NCI-H2171 treated with DMSO at 0.1 percent for 48 hours (cell line): ENCODE data around the gene SLC38A3.
A peak's percentile ranks its signal among the peaks of the same experiment; 100 is the strongest.
"Not testable (repeated sequence)": the region's sequence is repeated elsewhere in the genome, so short reads cannot be mapped to it uniquely, and the experiment has no call there.

Source experiments
- DNase-seq: peaks from one replicate; lab custom pipeline; 2025; lab: John Stamatoyannopoulos, UW

Gene SLC38A3

DNA sequence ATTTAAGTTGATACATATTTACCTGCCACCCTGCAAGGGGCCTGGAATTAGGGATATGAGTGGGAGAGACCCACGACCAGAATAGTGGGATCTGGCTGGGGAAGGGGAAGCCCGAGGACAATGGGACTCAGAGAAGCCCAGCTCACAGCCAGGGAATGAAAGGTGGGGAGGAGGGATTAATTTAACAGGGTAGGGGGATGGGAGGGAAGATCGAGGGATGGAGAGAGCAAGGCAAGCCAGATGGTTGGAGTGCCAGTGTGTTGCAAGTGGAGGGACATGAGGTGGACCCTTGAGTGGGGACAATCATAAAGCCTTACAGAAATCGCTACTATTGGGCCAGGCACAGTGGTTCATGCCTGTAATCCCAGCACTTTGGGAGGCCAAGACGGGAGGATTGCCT, 26.5 kb downstream of the SLC38A3 start:
- DNase-seq, result no peak

DNA sequence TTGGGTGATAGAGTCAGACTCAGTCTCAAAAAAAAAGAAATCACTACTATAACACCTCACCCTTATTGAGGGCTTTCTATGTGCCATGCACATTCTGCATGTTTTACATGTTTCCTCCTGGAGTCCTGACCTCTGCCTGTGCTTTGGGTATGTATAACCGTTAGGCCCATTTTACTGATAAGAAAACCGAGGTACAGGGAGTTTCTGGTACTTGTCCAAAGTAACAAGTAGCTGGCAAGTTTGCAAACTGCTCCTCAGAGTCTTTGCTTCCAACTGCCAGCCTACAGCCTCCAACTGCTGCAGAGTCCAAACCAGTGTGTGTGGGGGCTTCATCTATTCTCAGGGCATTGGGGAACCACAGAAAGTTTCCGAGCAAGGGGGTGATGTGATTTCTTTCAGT, 27.2 kb downstream of the SLC38A3 start:
- DNase-seq, result no peak

DNA sequence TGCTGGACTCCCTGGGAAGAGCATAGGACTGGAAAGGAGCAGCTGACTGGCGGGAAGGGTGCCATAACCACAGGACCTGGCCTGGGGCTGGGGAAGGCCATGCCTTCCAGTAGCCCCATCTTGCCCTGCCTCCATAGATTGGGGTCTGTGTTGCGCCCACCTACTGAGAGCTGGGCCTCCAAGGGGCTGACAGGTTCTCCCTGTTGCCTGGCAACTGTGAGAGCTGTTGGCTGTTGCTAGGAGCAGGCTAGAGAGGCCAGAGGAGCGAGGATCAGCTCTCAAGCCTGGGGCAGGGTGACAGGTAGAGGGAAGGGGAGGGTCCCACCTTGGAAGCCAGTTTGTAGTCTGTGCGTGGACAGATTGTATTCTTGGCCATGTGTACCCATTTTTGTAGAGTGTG, 28.1 kb downstream of the SLC38A3 start:
- no peak for DNase-seq

DNA sequence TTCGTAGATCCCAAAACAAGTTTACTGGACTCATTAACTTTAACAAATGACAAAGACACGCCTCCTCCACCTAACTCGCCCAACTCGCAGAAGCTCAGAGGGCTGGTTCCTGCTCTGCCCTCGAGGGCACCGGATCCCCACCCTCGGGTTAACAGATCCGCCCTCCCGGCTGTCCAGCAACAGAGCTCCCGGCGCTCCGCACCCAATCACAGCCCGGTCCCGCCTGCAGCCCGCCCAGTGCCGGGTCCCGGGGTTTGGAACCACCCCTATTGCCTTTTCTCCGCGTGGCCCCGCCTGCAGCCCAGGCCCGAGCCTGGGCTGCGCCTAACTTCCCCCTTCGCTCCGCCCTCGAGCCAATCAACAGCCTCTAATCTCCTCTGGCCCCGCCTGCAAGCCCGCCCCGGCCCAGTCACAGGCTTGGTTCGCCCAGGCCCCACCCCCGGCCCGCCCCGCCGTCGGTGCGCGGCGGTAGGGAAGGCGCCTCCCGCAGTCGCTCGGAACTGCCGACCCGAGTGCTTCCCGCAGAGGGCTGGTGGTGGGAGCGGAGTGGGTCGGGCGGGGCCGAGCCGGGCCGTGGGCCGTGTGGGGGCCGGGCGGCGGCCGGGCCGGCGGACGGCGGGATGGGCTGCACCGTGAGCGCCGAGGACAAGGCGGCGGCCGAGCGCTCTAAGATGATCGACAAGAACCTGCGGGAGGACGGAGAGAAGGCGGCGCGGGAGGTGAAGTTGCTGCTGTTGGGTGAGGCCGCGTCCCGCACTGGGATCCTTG, 30.8 kb downstream of the SLC38A3 start, which contains the start of gene GNAI2:
GNAI2 (plus strand) TSS at position 489 of the 768 bp plus-strand sequence; CDS start at position 621, 132 bp downstream.
- DNase-seq, result peak; percentile 94

DNA sequence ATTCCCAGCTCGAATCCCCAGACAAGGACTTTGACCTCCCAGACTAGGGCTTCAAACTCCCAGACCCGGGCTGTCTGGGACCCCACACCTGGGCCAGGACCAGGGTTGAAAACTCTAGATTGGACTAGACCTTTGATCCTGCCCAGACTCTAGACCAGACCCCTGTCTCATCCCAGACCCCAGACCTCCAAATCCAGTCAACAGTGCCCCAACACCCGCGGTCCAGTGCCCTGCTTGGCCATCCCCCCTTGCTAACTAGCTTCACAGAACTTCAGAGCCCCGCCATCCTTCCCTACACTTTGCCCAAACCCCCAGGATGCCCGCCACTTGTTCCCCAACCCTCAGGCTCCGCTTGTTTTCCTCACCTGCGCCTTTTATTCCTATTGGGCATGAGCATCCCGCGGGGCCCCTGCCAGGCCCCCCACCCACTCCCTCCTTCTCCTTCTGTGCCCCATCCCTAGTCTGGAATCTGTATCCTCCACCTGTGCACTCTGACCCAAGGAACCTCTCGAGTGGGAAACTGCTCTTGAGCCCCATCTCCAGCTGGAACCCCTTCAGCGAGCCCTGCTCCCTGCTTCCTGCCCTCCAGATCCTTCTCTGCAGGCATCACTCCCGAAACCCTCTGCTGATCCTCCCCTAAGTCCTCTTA, 31.5 kb downstream of the SLC38A3 start:
- no peak for DNase-seq

DNA sequence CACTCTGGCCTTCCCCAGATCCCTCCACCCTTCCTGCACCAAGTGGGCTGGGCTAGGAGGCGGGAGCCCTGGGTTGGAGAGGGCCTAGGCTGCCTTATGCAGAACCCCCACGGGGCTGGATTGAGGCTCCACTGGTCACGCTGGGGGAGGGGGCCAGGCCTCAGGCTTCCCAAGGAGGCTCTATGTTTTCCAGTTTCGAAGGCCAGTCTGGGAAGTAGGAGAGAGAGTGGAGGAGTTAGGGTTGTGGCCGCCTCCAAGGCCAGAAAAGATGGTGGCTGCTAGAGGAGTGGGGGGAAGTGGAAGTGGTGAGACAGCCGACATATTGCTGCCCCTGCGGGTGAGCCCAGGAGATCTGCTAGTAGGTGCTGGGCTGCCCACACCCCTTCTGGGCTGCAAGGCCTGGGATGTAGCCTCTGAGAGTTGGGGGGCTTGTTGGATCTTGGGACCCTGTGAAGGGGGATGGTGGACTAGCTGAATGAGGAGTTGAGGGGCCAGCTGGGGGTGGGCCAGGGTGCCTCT, 32.1 kb downstream of the SLC38A3 start:
- no peak for DNase-seq

DNA sequence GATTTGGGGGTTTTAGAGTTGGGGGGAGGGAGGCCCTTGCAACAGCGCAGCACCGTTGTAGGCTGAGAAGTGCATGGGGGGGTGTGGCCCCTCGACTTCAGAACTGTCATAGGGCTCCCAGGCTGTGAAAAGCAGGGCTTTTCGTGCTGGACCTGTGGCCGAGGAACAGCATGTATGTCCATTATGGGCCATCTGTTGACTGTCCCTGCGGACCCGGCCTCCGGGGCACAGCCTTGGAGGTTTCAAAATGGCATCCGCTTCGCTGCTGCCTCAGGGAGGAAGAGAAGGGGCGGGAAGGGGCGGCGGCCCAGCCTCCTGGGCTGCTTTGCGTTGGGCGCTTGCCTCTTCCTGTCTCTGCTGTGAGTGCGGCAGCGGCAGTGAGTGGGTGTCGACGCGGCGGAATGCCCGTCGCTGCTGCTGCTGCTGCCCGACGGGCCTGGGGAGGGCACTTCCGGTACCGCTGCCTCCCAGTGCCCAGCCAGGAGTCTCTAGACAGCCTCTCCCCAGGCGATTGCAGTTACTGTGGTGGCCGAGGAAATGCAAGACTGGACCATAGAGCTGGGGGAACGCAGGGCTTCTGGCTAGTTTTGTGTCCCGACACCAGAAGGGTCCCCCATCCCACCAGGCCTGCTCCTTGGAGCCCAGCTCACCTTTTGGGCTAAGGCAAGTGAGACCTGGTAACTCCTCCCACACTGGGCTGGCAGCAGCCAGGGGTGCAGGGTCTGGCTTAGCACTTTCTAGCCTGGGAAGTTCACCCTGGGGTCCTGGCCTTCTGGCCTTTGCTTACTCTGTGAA, 32.9 kb downstream of the SLC38A3 start:
- no peak for DNase-seq

DNA sequence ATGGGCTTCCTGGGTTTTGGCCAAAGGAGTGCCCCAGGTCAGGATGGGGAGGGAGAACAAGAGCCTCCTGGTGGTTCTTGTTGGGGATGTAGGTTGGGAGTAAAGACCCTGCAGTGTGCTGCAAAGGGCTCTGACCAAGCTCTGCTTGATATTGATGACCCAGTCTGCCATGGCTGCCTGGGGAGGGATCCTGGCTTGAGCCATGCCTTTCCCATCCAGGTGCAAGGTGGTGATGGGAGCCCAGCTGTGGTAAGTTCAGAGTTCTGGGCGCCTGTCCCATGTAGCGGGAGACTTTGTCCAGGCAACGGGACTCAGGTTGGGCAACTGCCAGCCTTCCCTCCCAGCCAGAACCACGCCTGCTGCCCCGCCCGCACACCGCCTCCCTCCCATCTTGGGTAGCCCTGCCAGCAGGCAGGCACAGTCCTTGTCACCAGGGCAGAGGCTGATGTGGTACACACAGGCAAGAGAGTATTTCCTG, 33.5 kb downstream of the SLC38A3 start:
- DNase-seq, result no peak

DNA sequence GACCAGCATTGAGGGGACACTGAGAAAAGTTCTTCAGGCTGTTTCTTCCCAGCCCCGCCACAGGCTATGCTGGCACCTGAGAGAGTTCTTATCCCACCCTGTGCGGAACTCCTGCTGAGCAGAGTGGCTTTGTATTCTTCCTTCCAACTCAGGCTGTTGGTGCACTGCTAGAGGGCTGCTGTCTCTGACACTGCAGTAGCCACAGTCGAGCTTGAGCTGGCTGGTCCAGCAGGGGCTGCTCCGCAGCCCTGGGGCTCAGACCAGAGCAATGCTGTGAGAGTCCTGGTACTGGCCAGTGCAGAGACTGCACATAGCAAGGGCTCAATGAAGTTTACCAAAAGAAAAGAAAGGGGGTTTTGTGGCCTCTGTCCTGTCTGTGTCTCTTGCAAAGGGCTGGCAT, 34.6 kb downstream of the SLC38A3 start:
- DNase-seq, result no peak

DNA sequence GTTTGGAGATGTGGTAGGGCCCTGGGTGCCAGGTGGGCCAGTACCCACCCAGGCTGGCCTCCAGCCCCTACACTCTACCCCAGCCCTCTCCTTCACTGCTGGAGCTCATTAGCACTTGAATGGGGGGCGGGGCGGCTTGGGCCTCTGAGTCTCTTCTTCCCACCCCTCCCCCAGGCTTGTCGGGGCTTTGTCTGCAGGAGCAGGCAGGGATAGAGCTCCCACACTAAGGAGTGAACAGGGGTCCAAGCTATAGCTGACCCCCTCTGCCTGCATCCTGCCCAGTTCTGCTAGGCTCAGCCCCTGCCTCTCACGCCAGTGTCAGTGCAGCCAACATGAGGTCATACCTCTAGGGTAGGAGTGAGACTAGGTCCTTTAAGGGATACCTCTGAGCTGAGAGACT, 36.1 kb downstream of the SLC38A3 start:
- no peak for DNase-seq

DNA sequence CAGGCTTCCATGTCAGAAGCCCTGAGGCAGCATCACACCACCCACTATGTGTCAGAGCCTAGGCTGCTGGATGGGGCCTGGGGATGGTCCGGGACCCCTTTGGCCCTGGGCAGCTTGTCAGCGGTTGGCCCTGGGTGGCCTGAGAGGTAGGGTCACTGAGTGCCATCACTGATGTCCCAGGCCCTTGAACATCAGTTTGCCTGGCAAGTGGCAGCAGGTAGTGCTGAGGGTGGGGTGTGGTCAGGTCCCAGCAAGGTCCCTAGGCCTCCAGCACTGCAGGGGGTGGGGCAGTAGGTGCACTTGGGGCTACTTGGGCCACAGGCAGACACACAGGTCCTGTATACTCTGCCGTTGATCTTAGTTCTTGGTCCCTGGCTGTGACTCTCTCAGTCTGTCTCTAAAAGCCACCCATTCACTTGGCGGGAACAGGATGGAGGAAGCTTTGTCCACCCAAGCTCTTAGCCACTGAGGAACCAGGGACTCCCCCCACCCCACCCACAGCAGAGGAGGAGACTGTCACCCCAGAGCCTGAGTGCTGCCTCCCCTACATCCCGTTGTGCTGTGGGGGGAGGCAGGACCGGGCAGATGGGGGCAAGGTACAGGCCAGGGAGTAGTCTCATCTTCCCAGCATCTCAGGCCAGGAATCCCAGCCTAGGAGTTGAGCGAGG, 36.8 kb downstream of the SLC38A3 start:
- DNase-seq, result no peak

DNA sequence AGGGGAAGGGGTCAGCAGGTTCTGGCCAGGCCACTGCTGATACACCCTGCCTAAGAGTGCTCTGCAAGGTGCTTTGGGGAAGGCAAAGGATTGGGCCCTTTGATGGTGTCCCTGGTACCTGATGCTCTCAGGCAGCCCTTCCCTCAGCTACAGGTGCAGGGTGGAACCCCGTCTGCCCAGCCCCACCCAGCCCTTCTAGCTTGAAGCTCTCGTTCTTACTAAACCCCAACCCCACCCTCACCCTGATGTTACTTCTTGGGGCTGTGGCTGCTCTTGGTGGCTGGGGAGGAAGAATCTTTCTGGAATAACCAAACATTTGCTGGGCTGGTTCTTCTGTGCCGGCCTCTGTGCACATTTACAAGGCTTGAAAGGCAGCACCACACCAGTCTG, 37.3 kb downstream of the SLC38A3 start:
- no peak for DNase-seq

DNA sequence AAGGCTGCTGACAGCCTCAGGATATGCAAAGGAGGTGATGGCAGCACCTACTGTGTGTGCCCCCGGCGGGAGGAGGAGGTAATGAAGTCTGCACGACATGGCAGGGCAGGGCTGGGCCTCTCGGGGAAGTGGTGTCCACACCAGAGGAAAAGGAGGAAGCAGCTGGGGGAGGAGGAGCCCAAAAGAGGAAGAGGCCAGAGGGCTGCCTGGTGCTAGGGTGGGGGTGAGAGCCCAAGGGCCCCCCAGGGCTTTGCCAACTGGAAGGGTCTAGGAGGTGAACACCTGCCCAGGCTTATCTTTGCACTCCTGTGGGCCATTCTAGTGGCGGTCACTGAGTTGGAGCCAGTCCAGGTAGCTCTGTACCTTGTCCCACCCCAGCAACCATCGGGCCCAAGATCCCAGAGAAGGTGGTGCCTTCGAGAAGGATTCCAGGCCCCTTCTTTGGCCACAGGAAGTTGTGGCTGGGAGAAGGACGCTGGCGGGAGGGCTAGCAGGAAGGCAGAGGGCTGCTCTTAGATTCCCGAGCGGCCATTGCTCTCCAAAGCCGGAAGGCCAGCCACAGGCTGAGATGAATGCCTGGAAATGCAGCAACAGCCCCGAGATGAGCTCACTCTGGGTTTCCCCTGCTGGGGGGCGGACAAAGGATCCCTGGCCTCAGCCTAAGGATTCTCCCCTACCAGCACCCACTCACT, 37.9 kb downstream of the SLC38A3 start:
- no peak for DNase-seq

DNA sequence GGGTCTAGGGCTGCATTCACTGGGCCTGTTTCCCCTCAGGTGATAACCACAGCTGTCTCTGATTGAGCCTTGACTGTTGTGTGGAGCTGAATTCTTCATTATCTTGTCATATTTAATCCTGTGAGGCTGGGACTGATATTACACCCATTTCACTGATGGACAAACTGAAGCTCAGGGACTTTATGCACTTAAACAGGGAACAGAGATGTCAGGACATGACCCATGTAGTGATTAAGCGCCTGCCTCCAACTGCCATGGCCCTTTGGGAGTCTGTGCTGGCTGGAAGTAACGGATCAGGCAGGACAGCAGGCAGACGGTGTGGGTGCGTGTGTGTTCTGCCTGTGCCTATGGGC, 38.4 kb downstream of the SLC38A3 start:
- DNase-seq, result no peak

DNA sequence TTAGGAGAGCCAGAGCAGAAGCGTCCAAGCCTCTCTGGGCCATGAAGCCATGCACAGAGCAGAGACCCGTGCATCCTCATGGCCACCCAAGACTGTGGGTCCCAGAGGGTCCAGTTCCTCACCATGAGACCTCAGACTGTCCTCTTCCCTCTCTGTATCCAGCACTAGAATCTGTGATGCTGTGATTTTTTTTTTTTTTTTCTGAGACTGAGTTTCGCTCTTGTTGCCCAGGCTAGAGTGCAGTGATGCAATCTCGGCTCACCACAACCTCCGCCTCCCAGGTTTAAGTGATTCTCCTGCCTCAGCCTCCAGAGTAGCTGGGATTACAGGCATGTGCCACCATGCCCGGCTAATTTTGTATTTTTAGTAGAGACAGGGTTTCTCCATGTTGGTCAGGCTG, 39.7 kb downstream of the SLC38A3 start:
- not testable (repeated sequence) for DNase-seq

DNA sequence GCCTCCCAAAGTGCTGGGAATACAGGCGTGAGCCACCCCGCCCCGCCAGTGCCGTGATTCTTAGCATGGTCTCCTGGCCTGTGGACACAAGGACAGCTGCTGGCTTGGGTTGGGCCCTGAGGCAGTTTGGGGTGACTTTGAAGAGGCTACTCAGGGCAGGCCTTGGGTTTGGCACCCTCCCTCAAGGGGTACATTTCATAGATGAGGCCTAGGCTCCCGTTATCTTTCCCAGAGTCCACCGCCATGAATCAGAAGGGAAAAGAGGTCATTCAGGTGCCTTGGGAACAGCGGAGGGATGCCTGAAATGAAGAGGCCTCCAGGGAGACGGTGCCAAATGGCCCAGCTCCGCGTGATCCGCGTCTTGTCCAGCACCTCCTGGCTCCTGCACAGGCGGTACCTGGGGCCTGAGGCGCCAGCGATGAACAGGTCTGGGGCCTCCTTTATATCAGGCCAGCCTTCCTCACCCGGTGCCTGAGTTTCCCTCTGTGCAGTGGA, 40.2 kb downstream of the SLC38A3 start:
- DNase-seq, result no peak

DNA sequence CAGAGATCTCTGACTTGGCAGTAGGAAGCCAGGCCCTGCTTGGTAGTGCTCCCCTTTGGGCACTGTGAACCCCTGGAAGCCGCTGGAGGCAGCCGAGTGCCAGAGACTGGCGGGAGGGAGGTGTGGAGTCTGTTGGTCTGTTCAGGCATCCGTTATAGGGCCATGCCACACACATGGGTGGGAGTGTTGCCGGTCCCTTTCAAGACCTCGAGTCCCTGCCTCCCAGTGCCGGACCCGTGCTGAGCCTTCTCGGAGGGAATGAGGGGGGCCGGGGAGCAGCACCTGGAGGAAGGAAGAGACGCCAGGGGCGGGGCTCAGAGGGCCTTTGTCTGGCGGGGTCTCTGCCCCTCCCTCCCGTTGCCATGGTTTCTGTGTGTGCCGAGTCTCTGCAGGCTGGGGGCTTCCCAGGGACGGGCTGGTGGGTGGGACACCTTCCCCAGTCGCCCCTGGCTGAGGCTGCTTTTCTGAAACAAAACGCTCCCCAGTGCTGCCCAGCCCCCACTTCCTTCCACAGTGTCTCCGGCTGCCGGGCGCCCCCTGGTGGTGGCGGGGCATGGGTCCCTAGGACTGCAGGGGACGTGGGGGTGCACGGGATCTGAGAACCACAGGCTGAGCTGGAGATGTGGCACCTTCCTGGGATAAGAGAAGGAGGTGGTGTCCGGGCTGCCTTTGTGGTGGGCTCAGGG, 40.9 kb downstream of the SLC38A3 start:
- peak; percentile 63 for DNase-seq

DNA sequence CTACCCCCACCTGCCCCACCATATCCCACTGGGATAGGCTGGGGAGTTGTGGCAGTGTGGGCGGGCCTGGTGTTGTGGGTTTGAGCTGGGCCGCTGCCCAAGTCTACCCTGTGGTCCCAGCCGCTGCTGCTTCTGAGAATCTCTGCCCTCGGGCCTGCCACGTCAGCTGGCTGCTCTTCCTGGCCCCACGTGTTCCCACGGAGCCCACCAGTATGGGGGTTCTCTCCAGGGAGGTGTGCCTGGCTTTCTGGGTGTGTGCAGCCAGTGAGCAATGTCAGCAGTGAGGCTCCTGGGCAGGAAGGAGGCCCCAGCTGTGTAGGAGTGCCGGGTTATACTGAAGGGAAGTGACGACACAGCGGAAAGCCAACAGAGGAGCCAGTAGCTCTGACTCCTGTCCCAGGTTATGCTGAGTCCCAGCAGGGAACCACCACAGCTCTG, 41.5 kb downstream of the SLC38A3 start:
- DNase-seq, result no peak

DNA sequence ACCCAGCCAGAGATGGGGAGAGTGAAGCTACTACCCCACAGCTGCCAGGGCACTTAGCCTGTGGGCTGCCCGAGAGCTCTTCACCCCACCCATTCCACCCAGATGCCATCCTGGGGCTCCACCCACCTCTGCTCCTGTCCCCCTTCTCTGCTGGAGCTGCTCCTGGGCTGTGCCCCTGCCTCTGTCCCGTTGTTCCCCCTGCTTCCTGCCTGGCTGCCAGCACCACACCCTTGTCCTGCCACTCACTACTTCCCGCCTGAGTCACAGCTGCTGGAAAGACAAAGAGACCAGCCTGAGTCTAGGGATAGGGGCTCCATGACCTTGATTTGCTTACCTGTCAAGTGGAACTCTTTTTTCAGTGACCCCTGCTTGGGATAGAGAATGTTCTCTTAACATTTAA, 43.3 kb downstream of the SLC38A3 start:
- no peak for DNase-seq

DNA sequence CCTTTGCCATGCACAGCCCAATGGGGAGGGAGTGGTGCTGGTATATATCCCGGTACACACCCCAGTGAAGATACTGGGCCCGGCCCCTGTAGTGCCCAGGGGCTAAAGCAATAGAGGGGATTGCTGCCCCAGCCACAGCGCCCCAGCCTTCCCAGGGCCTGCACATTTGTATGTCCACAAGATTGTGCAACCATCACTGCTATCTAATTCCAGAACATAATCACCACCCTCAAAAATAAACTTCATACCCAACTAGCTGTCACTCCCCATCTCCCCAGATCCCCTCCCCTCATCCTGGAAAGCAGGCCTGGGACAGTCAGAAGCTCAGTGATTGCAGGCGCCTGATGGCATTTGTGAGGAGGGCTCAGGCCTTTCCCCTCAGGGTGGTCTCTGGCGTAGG, 44.4 kb downstream of the SLC38A3 start:
- no peak for DNase-seq

DNA sequence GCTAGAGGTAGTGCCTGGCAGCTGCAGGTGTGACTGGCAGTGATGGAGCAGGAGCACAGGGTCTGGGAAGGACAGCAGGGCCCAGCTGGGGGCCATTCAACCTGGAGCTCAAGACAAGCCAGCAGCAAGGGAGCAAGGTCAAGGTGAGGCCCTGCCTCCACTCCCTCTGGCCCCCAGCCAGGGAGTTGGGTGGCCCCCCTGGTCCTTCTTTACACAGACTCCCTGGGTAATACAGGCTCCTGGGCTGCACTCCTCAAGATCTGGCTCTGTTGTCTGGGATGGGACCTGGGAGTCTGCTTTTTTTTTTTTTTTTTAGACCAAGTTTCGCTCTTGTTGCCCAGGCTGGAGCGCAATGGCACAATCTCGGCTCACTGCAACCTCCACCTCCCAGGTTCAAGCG, 45.4 kb downstream of the SLC38A3 start:
- no peak for DNase-seq
